K562 (cell line): ENCODE results near the gene CBFA2T3. TPM values are rescaled to one million over a fixed set of nuclear protein-coding genes. Genes with fewer than 3 reads are reported as not detected.

ENCODE experiments used
- ADNP ChIP-seq: fragments of 200-800 bp; sonication (Bioruptor generic); IDR thresholded peaks from 2 replicates; pipeline ENCODE4 v1.6.1; 2016; ENCODE audit warnings: missing genetic modification characterization, missing compliant biosample characterization
- BRF2 ChIP-seq: IDR thresholded peaks from 3 replicates; pipeline ENCODE4 v1.6.1; 2011; ENCODE audit warnings: borderline replicate concordance, mild to moderate bottlenecking; ENCODE audit not compliant: insufficient read length, insufficient read depth
- CAMTA2 ChIP-seq: fragments of 250-450 bp; sonication (Bioruptor Pico); conservative IDR thresholded peaks from 2 replicates; pipeline ENCODE4 v1.5.1; 2022
- CC2D1A ChIP-seq: fragments of 450-650 bp; IDR thresholded peaks from 2 replicates; pipeline ENCODE4 v1.6.1; 2017; ENCODE audit warnings: mild to moderate bottlenecking
- EGR1 ChIP-seq: fragments of 450-650 bp; conservative IDR thresholded peaks from 2 replicates; pipeline ENCODE4 v1.6.1; 2017; ENCODE audit warnings: mild to moderate bottlenecking
- GATAD2B ChIP-seq: fragments of 450-650 bp; IDR thresholded peaks from 2 replicates; pipeline ENCODE4 v1.6.1; 2017; ENCODE audit warnings: mild to moderate bottlenecking, borderline replicate concordance
- JUND ChIP-seq, 2 experiments: IDR thresholded peaks; 2 replicates in 1 of 2; 3 replicates in 1 of 2; pipeline ENCODE4 v1.6.1; 2011; ENCODE audit warnings: borderline replicate concordance in 2 of 2, low read depth in 2 of 2, low read length in 2 of 2, improper control_type of control experiment in 1 of 2, missing biosample characterization in 1 of 2, missing genetic modification characterization in 1 of 2, missing genetic modification reagents in 1 of 2
- KDM2B ChIP-seq: fragments of 250-450 bp; sonication (Bioruptor Pico); IDR thresholded peaks from 2 replicates; pipeline ENCODE4 v1.8.0; 2021; ENCODE audit warnings: mild to moderate bottlenecking, moderate library complexity
- MXD1 ChIP-seq: fragments of 250-450 bp; sonication (Bioruptor Pico); IDR thresholded peaks from 2 replicates; pipeline ENCODE4 v1.8.0; 2021; ENCODE audit warnings: borderline replicate concordance, mild to moderate bottlenecking, moderate library complexity; ENCODE audit not compliant: poor library complexity, severe bottlenecking
- NCOA1 ChIP-seq: fragments of 450-650 bp; IDR thresholded peaks from 2 replicates; pipeline ENCODE4 v1.6.1; 2016; ENCODE audit warnings: low read depth
- NFE2L1 ChIP-seq: fragments of 450-650 bp; IDR thresholded peaks from 2 replicates; pipeline ENCODE4 v1.6.1; 2016; ENCODE audit warnings: missing genetic modification characterization, low read depth, mild to moderate bottlenecking, missing compliant biosample characterization, moderate library complexity, borderline replicate concordance
- NFXL1 ChIP-seq: fragments of 450-650 bp; formaldehyde crosslinking; IDR thresholded peaks from 2 replicates; pipeline ENCODE4 v1.4.0; 2021; ENCODE audit warnings: mild to moderate bottlenecking
- NONO ChIP-seq, 2 experiments: fragments of 200-400 bp in 1 of 2; fragments of 450-650 bp in 1 of 2; formaldehyde crosslinking in 1 of 2; IDR thresholded peaks; 2 replicates each; pipeline ENCODE4 v1.6.1; 2017; ENCODE audit warnings: low read depth in 2 of 2, mild to moderate bottlenecking in 2 of 2, moderate library complexity in 2 of 2, low read length in 1 of 2
- NR4A1 ChIP-seq, 2 experiments: fragments of 250-450 bp in 1 of 2; fragments of 450-650 bp in 1 of 2; sonication (Bioruptor Pico) in 1 of 2; IDR thresholded peaks; 2 replicates each; pipeline versions ENCODE4 v1.4.0 to v1.6.1; 2016 to 2020; ENCODE audit warnings: mild to moderate bottlenecking in 2 of 2, missing compliant biosample characterization in 1 of 2, missing genetic modification characterization in 1 of 2, moderate library complexity in 1 of 2
- PBX2 ChIP-seq, 2 experiments: IDR thresholded peaks in 1 of 2; conservative IDR thresholded peaks in 1 of 2; 2 replicates each; pipeline ENCODE4 v1.6.1; 2016; ENCODE audit warnings: low read depth in 2 of 2, mild to moderate bottlenecking in 1 of 2, missing compliant biosample characterization in 1 of 2, missing genetic modification characterization in 1 of 2, moderate library complexity in 1 of 2
- POLR3G ChIP-seq: IDR thresholded peaks from 2 replicates; pipeline ENCODE4 v1.6.1; 2011; ENCODE audit not compliant: insufficient read length, insufficient replicate concordance; ENCODE audit errors: extremely low read depth
- RBBP5 ChIP-seq: fragments of 200-600 bp; sonication (generic); IDR thresholded peaks from 2 replicates; pipeline ENCODE4 v1.6.1; 2012; ENCODE audit warnings: borderline replicate concordance, mild to moderate bottlenecking, low read length, control low read depth, inconsistent platforms; ENCODE audit not compliant: insufficient read depth, poor library complexity, severe bottlenecking
- TCF7 ChIP-seq: sonication (generic); IDR thresholded peaks from 2 replicates; pipeline ENCODE4 v1.6.1; 2016; ENCODE audit warnings: antibody characterized with exemption, borderline replicate concordance
- U2AF1 ChIP-seq: fragments of 200-400 bp; formaldehyde crosslinking; optimal IDR thresholded peaks from 2 replicates; pipeline ENCODE3; 2017; ENCODE audit warnings: mild to moderate bottlenecking, low read depth, low read length, moderate library complexity
- ZNF133 ChIP-seq: fragments of 250-450 bp; sonication (Bioruptor Pico); IDR thresholded peaks from 2 replicates; pipeline ENCODE4 v1.4.0; 2020; ENCODE audit warnings: mild to moderate bottlenecking
- ZNF57 ChIP-seq: fragments of 450-650 bp; formaldehyde crosslinking; IDR thresholded peaks from 2 replicates; pipeline ENCODE4 v1.4.0; 2020; ENCODE audit warnings: mild to moderate bottlenecking, moderate library complexity
- ZNF75A ChIP-seq: fragments of 450-650 bp; formaldehyde crosslinking; IDR thresholded peaks from 2 replicates; pipeline ENCODE4 v1.4.0; 2020; ENCODE audit warnings: mild to moderate bottlenecking
- ZSCAN32 ChIP-seq: fragments of 450-650 bp; formaldehyde crosslinking; IDR thresholded peaks from 2 replicates; pipeline ENCODE4 v1.4.0; 2020; ENCODE audit warnings: mild to moderate bottlenecking, moderate library complexity
- polyA plus RNA-seq, 8 experiments: library from polyadenylated mRNA; depleted of rRNA in 4 of 8; stranded (reverse) in 5 of 8; unstranded in 3 of 8; fragments of >200 nt; fragmentation: Nextera tagmentation in 2 of 8; fragmentation: Illumina TruSeq in 1 of 8; extraction: Ambion mirVana in 2 of 8; extraction: Trizol in 1 of 8; gene quantifications; 2 replicates each; pipeline versions ENCODE4 v1.2.1 to v1.2.3, GENCODE V29; 2011 to 2014; ENCODE audit warnings: inconsistent platforms in 1 of 8, missing spikeins in 1 of 8
- total RNA-seq, 7 experiments: library from RNA; depleted of rRNA in 6 of 7; stranded (reverse); fragments of >200 nt in 6 of 7; fragmentation: Illumina TruSeq in 2 of 7; extraction: Trizol in 2 of 7; gene quantifications; 2 replicates each; pipeline versions ENCODE4 v1.2.1 to v1.2.3, GENCODE V29; 2011 to 2021; ENCODE audit warnings: low replicate concordance in 1 of 7

CBFA2T3 gene
- total and polyA plus RNA-seq, 9 of the 15 experiments (the other 6 are each of a cell fraction or from before 2014, with no cell fraction given), result 2.3 to 145 (median 6.7) TPM

- TF ChIP-seq MXD1, result no peak
- peak; percentile 76 for TF ChIP-seq NCOA1
- TF ChIP-seq ZNF57 (CRISPR knock-in tag), result no peak
- no peak for TF ChIP-seq POLR3G
- no peak for TF ChIP-seq PBX2 (CRISPR knock-in tag; IDR thresholded peaks at IDR 0.05; ENCODE audit: low read depth)
- TF ChIP-seq PBX2 (tag; conservative IDR thresholded peaks at IDR 0.05; ENCODE audit: low read depth), result no peak
- TF ChIP-seq CC2D1A, result no peak
- TF ChIP-seq ADNP, result no peak
- no peak for TF ChIP-seq EGR1
- TF ChIP-seq GATAD2B, result no peak
- TF ChIP-seq ZSCAN32 (CRISPR knock-in tag), result no peak
- no peak for TF ChIP-seq NONO (IDR thresholded peaks at IDR 0.05; ENCODE audit: low read depth in 2 of 2, low read length in 1 of 2)
- TF ChIP-seq BRF2, result no peak
- no peak for TF ChIP-seq JUND (IDR thresholded peaks at IDR 0.05; ENCODE audit: borderline replicate concordance, low read depth, low read length)
- no peak; the same call in 2 of the 3 replicates for TF ChIP-seq JUND (tag; IDR thresholded peaks at IDR 0.05; ENCODE audit: borderline replicate concordance, low read depth, low read length)
- TF ChIP-seq ZNF133 (CRISPR knock-in tag), result no peak
- TF ChIP-seq TCF7, result no peak
- no peak for TF ChIP-seq NR4A1 (CRISPR knock-in tag; IDR thresholded peaks at IDR 0.05)
- TF ChIP-seq NR4A1 (tag; IDR thresholded peaks at IDR 0.05), result 0 out of 2 replicates have a peak, but pooled peaks have one; percentile 32
- no peak for TF ChIP-seq U2AF1
- TF ChIP-seq CAMTA2 (CRISPR knock-in tag), result no peak
- no peak for TF ChIP-seq NFXL1 (CRISPR knock-in tag)
- TF ChIP-seq RBBP5, result no peak
- no peak for TF ChIP-seq NFE2L1 (tag)
- TF ChIP-seq ZNF75A (CRISPR knock-in tag), result no peak
- no peak for TF ChIP-seq KDM2B (CRISPR knock-in tag)
These were observed 32.6 kb upstream of the CBFA2T3 start (continued) for GRCh38 chr16:89009343-89010209.
